ENCODE results near the gene ZNF552.

The ZNF552 gene

GRCh38 chr19:57771417-57771816, 43.3 kb downstream of the ZNF552 start:
- no peak for DNase-seq

GRCh38 chr19:57769345-57770131, 45.2 kb downstream of the ZNF552 start, which contains the start of gene ZNF586:
Gene ZNF586 (plus strand): TSS chr19:57769676. CDS start chr19:57769843, 167 bp downstream.
- DNase-seq = peak; percentile 88

GRCh38 chr19:57759096-57759495, 55.6 kb downstream of the ZNF552 start:
- no peak for DNase-seq

GRCh38 chr19:57757941-57758340, 56.8 kb downstream of the ZNF552 start:
- no peak for DNase-seq
